ENCODE measurements around the gene SIDT1. TPM values are rescaled to one million over a fixed set of nuclear protein-coding genes. Genes with fewer than 3 reads are reported as not detected.
A peak's percentile ranks its signal among the peaks of the same experiment; 100 is the strongest.

The SIDT1 gene
- total RNA-seq: 100 to 1,000 TPM in 2 of 3 donors, 10 to 100 TPM in 1; 86.9 to 136 (median 101) TPM
- total RNA-seq (2013): 120 TPM

DNA sequence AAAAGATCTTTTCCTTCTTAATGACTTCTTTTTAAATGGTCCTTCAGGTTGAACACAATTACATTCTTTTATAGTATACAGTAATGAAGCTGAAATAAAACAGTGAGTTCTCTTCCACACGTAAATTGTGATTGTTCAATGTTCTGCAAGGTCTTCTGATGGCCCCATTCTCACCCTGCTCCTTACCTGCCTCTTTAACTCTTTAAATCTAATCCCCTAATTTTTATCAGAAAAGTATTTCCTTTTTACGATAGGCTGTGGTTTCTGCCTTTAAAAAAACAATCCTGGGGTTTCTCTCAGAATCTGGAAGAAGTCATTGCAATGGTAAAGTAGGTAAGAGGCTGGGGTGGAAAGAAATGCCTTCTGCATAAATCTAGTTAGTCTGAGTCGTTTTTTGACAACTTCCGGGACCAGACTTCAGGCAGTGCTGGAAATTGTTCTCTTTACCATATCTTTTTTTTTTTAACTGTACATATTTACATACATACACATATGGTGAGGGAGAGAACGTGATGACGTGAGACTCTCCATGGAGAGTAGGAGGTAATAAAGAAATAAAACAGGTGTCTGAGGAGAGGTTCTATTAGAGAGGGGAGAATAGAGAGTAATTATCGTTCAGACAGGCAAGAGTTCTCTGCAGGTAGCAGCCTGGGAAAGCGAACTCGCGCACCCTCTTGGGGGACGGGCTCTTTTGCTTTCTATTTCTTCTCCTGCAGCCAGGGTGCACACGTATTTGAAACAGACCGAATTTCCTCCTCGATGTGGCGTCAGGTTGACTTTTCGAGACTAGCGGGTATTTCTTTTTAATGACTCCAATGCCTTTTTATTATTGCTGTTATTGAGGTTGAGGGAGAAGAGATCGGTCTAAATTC, at the start of gene SIDT1:
Gene SIDT1, plus strand, starts transcription at position 730 of the 872 bp plus-strand sequence. CDS start 467 bp downstream, outside the sequence.
- intact Hi-C loops (cut with micrococcal nuclease): loop anchor here (1.0 to 5.0 kb wide), 6 partner anchors 17 to 215 kb away; partner anchors contain the start of genes ATP6V1A, NAA50, SPICE1 and USF3
- H3K27ac Mint-ChIP-seq: peak within 1 kb of the TSS; percentile 98 to 100
- Histone ChIP-seq H3K9me3 (ENCODE audit: control insufficient read depth, insufficient read depth, low read length) (no peaks in the 10 kb centered on the region), H3K4me3 (ENCODE audit: low read length) (peak within 1 kb of the TSS; percentile 87), H3K36me3 (ENCODE audit: control insufficient read depth, insufficient read depth, low read length) (no peaks in the 10 kb centered on the region), H3K27ac (ENCODE audit: low read length) (peak within 1 kb of the TSS; percentile 95), H3K27me3 (ENCODE audit: control insufficient read depth, insufficient read depth, low read length) (no peaks in the 10 kb centered on the region), H3K4me1 (ENCODE audit: control insufficient read depth, insufficient read depth, low read length) (peaks cover 30% of the 10 kb centered on the region)
- WGBS (ENCODE audit: insufficient coverage): under 1% methylated on average over 16 of the region's 18 CpGs
- TF ChIP-seq, protein P1, sequence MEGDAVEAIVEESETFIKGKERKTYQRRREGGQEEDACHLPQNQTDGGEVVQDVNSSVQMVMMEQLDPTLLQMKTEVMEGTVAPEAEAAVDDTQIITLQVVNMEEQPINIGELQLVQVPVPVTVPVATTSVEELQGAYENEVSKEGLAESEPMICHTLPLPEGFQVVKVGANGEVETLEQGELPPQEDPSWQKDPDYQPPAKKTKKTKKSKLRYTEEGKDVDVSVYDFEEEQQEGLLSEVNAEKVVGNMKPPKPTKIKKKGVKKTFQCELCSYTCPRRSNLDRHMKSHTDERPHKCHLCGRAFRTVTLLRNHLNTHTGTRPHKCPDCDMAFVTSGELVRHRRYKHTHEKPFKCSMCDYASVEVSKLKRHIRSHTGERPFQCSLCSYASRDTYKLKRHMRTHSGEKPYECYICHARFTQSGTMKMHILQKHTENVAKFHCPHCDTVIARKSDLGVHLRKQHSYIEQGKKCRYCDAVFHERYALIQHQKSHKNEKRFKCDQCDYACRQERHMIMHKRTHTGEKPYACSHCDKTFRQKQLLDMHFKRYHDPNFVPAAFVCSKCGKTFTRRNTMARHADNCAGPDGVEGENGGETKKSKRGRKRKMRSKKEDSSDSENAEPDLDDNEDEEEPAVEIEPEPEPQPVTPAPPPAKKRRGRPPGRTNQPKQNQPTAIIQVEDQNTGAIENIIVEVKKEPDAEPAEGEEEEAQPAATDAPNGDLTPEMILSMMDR (IDR thresholded peaks at IDR 0.05): no peak
- no peaks in the 10 kb centered on the region for H3K36me3 Mint-ChIP-seq
- H3K27me3 Mint-ChIP-seq (ENCODE audit: low read depth in 2 of 2): peaks cover 6 to 10% of the 10 kb centered on the region in 2 donors
- H3K9me3 Mint-ChIP-seq: no peaks in the 10 kb centered on the region
- DNase-seq: peak; percentile 58 to 89
- H3K4me3 Mint-ChIP-seq: peak within 1 kb of the TSS; percentile 97
- ATAC-seq: peak; percentile 72 to 84 (median 77)
- peaks cover 51 to 55% of the 10 kb centered on the region in 2 donors for H3K4me1 Mint-ChIP-seq

DNA sequence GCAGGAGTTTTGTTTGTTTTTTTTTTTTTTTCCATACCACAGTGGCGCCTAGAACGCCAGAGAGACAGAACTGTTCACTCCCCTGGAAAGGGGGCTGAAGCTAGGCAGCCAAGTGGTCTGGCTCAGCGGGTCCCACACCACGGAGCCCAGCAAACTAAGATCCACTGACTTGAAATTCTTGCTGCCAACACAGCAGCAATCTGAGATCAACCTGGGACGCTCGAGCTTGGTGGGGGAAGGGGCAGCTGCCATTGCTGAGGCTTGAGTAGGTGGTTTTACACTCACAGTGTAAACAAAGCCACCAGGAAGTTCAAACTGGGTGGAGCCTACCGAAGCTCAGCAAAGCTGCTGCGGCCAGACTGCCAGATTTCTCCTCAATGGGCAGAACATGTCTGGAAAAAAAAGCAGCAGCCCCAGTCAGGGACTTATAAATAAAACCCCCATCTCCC, 47.2 kb upstream of the SIDT1 start:
- no peaks in the 10 kb centered on the region for H3K27me3 Mint-ChIP-seq (ENCODE audit: low read depth in 2 of 2)
- peaks cover 0 to 2% of the 10 kb centered on the region in 2 donors for H3K9me3 Mint-ChIP-seq
- ATAC-seq (peak; percentile 82 to 88 (median 88)), DNase-seq (peak; percentile 64 to 69)
- Histone ChIP-seq H3K27me3 (ENCODE audit: control insufficient read depth, insufficient read depth, low read length) (no peaks in the 10 kb centered on the region), H3K27ac (ENCODE audit: low read length) (peak overlapping the region; percentile 72), H3K36me3 (ENCODE audit: control insufficient read depth, insufficient read depth, low read length) (no peaks in the 10 kb centered on the region), H3K4me1 (ENCODE audit: control insufficient read depth, insufficient read depth, low read length) (peaks cover 12% of the 10 kb centered on the region), H3K4me3 (ENCODE audit: low read length) (peak overlapping the region; percentile 19), H3K9me3 (ENCODE audit: control insufficient read depth, insufficient read depth, low read length) (no peaks in the 10 kb centered on the region)
- peak overlapping the region; percentile 81 for H3K4me3 Mint-ChIP-seq
- TF ChIP-seq, protein P1 (IDR thresholded peaks at IDR 0.05): no peak
- WGBS (ENCODE audit: insufficient coverage): 56% methylated on average over 8 of the region's 8 CpGs
- H3K36me3 Mint-ChIP-seq: no peaks in the 10 kb centered on the region
- intact Hi-C loops (cut with micrococcal nuclease): loop anchor here (2.0 to 5.0 kb wide), 3 partner anchors 48 to 262 kb away; partner anchors contain the start of genes ATP6V1A, NAA50, SIDT1 and USF3
- peaks cover 41 to 48% of the 10 kb centered on the region in 2 donors for H3K4me1 Mint-ChIP-seq
- peak overlapping the region; percentile 84 to 95 for H3K27ac Mint-ChIP-seq

DNA sequence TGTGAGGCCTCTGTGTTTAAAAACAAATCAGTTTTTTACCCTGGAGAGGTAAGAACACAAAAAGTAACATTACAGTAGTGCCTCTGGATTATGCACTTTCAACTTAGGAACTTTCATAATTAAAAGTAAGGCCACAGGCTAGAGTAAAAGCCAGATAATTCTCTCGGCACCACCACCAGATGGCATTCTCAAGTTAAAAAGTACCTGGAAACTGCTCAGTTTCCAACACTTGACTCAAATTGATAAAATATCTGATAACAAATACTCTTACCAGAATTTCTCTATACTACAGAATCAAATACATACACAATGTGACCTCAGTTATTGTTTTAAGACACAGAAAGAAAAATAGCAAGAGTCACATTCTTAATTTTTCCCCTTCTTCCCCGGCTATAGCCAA, 37.3 kb upstream of the SIDT1 start:
- Mint-ChIP-seq H3K4me3 (no peak overlapping the region), H3K27ac (no peak overlapping the region), H3K27me3 (ENCODE audit: low read depth in 2 of 2) (no peaks in the 10 kb centered on the region), H3K36me3 (no peaks in the 10 kb centered on the region), H3K9me3 (no peaks in the 10 kb centered on the region), H3K4me1 (peaks cover 2 to 3% of the 10 kb centered on the region in 2 donors)
- TF ChIP-seq, protein P1 (IDR thresholded peaks at IDR 0.05): peak; percentile 44
- Histone ChIP-seq H3K27ac (ENCODE audit: low read length) (no peak overlapping the region), H3K9me3 (ENCODE audit: control insufficient read depth, insufficient read depth, low read length) (no peaks in the 10 kb centered on the region), H3K36me3 (ENCODE audit: control insufficient read depth, insufficient read depth, low read length) (peaks cover 16% of the 10 kb centered on the region), H3K4me3 (ENCODE audit: low read length) (no peak overlapping the region), H3K27me3 (ENCODE audit: control insufficient read depth, insufficient read depth, low read length) (no peaks in the 10 kb centered on the region), H3K4me1 (ENCODE audit: control insufficient read depth, insufficient read depth, low read length) (no peaks in the 10 kb centered on the region)
- ATAC-seq (peak in 1 of 3 donors; percentile 52), DNase-seq (peak in 1 of 2 donors; percentile 71)
- intact Hi-C loops (cut with micrococcal nuclease): loop anchor here (1.0 to 5.0 kb wide), 3 partner anchors 37 to 83 kb away; partner anchors contain the start of gene SIDT1
- WGBS (ENCODE audit: insufficient coverage): 63% methylated on average over 2 of the region's 2 CpGs
